Measurements from ENCODE around the gene CDKL5. TPM values are rescaled to one million over a fixed set of nuclear protein-coding genes. Genes with fewer than 3 reads are reported as not detected.
"Not testable (repeated sequence)": the region's sequence is repeated elsewhere in the genome, so short reads cannot be mapped to it uniquely, and the experiment has no call there.

Gene CDKL5
- polyA plus RNA-seq, 3 donors, result 0.97 to 1.4 (median 1.1) TPM

DNA sequence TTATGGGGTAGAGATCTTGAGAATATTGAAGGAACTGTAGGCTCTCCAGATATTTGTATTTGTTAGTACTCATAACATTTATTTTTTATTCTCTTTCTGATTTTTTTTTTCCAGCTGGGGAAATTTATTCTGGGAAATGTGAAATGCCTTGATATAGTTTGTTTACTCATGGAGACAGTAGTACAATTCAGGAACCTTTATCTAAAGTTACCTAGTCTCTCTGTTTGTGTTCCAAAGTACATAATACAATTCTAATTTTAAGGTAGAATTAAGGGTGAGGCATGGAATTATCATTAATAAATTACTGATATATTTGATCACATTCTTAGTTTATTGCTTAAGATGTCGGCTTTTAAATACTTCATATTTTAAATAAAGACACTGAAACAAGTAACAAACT lies 132.5 kb downstream of the CDKL5 start:
- WGBS, 3 donors, result 33 to 94% (median 86%) methylated on average over 1 of the region's 1 CpG
- H3K27ac ChIP-seq (ENCODE audit: low read depth, low read length), result no peak overlapping the region

DNA sequence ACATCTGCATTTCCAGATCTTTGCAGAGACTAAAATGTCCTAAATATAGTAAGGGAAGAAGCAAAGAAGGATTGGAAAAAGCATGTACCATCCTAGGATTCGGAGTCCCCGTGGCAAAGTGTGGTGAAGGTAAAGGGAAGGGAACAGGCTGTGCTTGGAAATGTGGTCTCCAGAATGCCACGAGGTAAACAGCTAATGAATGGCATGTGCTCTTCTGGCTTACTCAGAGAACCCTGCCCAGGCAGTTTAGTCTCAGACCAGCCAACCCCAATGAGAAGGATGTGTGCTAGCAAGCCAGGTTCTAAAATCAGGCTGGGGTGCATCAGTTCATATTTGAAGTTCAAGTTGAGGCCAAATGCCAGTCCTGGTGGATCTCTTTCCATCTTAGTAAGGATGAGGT lies 133.4 kb downstream of the CDKL5 start:
- no peak overlapping the region for H3K27ac ChIP-seq (ENCODE audit: low read depth, low read length)
- WGBS, 3 donors, result 67 to 94% (median 71%) methylated on average over 3 of the region's 3 CpGs

DNA sequence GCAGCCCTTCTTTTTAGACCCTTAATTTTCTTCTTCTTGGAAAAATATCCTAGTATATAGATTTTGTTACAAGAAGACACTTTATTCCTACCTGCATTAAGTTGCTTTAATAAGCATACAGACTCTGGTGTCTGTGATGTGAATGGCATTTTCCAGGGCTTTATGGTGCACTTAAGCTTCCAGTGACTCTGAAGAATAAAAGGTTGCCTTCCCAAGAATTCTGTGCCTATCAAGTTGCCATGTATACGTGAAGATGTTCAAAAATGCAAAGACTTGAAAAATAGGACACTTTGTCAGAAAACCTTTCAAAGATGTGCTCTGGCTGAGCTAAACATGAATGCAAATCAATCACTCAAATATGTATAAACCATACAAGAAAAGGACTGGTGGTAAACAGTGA lies 135.6 kb downstream of the CDKL5 start:
- no peak overlapping the region for H3K27ac ChIP-seq (ENCODE audit: low read depth, low read length)
- WGBS, 3 donors, result 76 to 100% (median 97%) methylated on average over 1 of the region's 1 CpG

DNA sequence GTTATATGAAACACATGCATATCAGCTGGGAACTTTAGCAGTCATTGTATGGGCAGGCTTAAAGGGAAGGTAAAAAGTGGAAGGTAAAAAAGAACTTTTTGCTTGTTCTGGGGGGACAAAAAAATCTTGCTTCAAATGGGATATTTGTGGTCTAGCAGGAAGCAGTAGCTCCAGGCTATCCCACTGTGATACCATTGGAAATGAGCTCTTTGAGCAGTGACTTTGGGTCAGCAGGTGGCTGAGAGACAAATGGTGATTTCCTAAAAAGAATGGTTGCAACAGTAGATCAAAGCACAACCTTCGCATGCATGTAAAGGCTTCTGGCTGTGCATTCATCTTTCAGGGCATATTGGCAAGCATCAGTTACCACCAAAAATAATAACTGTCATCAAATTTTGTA lies 140.3 kb downstream of the CDKL5 start:
- WGBS, 3 donors, result 93 to 100% (median 95%) methylated on average over 1 of the region's 1 CpG
- no peak overlapping the region for H3K27ac ChIP-seq (ENCODE audit: low read depth, low read length)

DNA sequence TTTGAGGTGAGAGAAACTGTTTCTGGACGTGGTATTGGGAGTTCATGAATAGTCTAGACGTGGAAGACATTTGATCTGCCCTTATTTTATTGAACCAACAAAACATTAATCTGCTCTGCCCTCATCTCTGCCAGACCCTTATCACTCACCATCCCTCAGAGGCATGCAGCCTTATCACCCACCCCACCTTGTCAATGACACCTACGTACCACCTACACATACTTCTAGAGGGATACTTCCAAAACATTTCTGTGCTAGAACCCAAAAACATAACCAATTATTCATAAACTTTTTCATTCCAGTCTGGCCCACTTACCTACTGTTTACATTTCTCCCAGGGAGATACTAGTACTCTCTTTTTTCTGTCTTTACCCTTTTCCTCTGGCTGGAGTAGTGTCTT lies 141.3 kb downstream of the CDKL5 start:
- 85 to 95% (median 86%) methylated on average over 3 of the region's 3 CpGs for WGBS, 3 donors
- H3K27ac ChIP-seq (ENCODE audit: low read depth, low read length), result no peak overlapping the region

DNA sequence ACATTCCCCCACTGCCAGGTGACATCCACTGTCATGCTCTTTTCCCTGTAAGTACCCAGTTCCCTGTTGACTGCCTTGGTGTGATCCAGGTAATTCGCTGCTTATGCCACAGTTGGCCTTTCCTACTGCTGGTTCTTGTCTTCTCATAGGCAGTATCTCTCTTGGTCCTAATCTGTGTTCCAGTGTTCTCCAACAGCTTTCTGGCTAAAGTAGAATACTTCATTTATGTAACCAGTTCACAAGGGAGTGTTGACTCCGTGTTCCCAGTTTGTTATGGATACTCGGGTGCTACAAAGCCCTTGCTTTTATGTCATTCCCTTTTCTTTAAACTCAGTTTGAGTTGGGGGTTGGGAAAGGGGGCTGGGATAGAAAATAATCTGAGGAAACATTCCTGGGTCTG lies 148.1 kb downstream of the CDKL5 start:
- no peak overlapping the region for H3K27ac ChIP-seq (ENCODE audit: low read depth, low read length)
- WGBS, 3 donors, result 79 to 100% (median 86%) methylated on average over 3 of the region's 3 CpGs

DNA sequence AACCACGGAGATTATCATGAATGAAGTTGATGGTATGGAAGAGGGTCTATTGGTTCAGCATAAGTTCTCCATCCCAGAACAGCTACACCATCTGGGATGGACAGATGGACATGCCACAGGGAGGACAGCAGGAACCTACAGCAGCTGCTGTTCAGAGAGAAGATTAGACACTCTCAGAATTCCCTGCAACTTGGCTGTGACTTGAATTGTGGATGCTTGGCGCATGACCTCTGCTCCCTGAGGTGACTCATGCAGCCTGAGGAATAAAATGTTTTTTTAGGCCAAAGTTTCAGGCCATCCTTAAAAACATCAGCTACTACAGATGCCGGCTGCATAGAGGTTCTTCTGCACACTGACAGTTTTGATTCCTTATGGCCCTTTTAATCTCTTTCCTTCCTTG lies 149.2 kb downstream of the CDKL5 start:
- 69 to 97% (median 75%) methylated on average over 3 of the region's 3 CpGs for WGBS, 3 donors

DNA sequence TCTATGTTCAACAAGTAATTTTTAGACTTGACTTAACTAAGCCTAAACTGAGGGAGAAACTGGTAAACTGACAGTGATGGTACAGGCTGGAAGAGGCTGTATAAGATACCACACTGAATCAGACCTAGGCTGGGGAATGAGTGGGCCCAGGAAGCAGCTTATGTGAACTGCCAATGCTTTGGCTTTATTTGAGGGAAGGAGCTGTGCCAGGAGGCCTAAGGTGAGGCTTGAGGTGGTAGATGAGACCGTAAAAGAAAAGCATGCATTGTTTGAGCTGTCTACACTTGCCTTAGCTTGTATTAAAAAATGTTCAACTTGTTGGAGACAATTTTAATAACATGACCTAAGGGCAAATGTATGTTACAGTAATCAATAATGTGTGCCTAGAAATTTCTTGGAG lies 150.3 kb downstream of the CDKL5 start:
- no peak overlapping the region for H3K27ac ChIP-seq (ENCODE audit: low read depth, low read length)
- WGBS, 3 donors, result 93 to 100% (median 94%) methylated on average over 1 of the region's 1 CpG

More for the DNA sequence above, 149.2 kb downstream of the CDKL5 start:
- no peak overlapping the region for H3K27ac ChIP-seq (ENCODE audit: low read depth, low read length)

- no peak overlapping the region for H3K27ac ChIP-seq (ENCODE audit: low read depth, low read length)
- 74 to 95% (median 82%) methylated on average over 4 of the region's 4 CpGs for WGBS, 3 donors
Measured at GRCh38 chrX:18577400-18577799, 152.0 kb downstream of the CDKL5 start.

DNA sequence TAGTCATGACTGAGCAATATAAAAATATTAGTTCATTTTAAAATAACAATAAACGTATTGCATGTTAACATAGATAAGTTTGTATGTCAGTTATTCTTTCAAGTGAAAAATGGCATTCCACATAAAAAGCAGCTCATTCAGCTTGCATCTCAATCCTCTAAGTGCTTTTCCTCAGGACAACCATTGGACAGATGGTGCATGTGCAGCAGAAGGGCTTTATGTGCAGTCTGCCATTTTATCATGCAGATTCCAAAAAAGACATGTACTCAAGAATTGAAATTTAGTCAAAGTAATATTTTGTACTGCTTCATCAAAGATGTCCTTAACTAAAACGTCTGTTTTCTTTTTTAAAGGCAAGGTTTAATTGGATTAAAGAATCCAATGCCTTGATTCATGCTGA lies 153.1 kb downstream of the CDKL5 start:
- 63 to 94% (median 86%) methylated on average over 2 of the region's 2 CpGs for WGBS, 3 donors
- no peak overlapping the region for H3K27ac ChIP-seq (ENCODE audit: low read depth, low read length)

GRCh38 chrX:18579495-18579894 lies 154.1 kb downstream of the CDKL5 start:
- WGBS, 3 donors, result 73 to 98% (median 95%) methylated on average over 2 of the region's 2 CpGs
- no peak overlapping the region for H3K27ac ChIP-seq (ENCODE audit: low read depth, low read length)

- H3K27ac ChIP-seq (ENCODE audit: low read depth, low read length), result no peak overlapping the region
- WGBS, 3 donors, result 61 to 90% (median 61%) methylated on average over 6 of the region's 6 CpGs
Measured at GRCh38 chrX:18582910-18583493, 157.6 kb downstream of the CDKL5 start.

DNA sequence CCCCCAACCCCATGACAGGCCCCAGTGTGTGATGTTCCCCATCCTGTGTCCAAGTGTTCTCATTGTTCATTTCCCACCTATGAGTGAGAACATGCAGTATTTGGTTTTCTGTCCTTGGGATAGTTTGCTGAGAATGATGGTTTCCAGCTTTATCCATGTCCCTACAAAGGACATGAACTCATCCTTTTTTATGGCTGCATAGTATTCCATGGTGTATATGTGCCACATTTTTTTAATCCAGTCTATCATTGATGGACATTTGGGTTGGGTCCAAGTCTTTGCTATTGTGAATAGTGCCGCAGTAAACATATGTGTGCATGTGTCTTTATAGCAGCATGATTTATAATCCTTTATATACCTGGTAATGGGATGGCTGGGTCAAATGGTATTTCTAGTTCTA lies 163.9 kb downstream of the CDKL5 start:
- H3K27ac ChIP-seq (ENCODE audit: low read depth, low read length), result not testable (repeated sequence)
- 94 to 98% (median 97%) methylated on average over 1 of the region's 1 CpG for WGBS, 3 donors

DNA sequence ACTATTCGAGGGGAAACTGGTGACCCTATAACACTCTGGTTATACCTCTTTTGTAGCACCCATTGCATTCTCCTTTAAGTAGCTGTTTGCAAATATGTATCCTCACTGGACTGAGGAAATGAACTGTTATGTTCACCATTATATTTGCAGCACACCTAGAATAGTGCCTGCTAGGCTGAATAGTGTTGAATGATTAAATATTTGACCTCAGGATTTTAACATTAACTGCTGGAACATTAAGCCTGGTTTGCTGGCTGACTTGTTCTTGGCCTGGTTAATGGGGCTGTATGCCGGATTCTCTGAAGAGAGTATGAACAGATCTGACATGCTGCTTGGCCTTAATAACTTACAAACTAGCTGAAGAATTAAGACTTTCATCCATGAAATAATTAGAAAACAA lies 166.4 kb downstream of the CDKL5 start:
- no peak overlapping the region for H3K27ac ChIP-seq (ENCODE audit: low read depth, low read length)
- 80 to 94% (median 90%) methylated on average over 2 of the region's 2 CpGs for WGBS, 3 donors

- H3K27ac ChIP-seq (ENCODE audit: low read depth, low read length), result no peak overlapping the region
- 82 to 94% (median 92%) methylated on average over 2 of the region's 2 CpGs for WGBS, 3 donors
Measured at GRCh38 chrX:18594079-18594478, 168.7 kb downstream of the CDKL5 start.

- 35 to 85% (median 68%) methylated on average over 4 of the region's 4 CpGs for WGBS, 3 donors
- H3K27ac ChIP-seq (ENCODE audit: low read depth, low read length), result no peak overlapping the region
Measured at GRCh38 chrX:18596096-18596495, 170.7 kb downstream of the CDKL5 start.

DNA sequence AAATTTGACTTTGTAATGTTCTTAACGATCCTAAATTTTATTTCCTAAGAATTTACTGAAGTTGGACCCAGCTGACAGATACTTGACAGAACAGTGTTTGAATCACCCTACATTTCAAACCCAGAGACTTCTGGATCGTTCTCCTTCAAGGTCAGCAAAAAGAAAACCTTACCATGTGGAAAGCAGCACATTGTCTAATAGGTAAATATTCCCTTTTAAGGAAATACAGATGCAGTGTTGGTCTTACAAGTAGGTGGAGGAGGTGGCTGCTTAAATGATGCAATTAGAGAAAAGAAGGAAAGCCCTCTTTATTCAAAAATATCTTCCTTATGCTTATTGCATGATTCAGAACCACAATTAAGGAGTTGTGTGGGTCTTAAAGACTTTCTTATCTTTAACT lies 173.0 kb downstream of the CDKL5 start:
- 71 to 87% (median 72%) methylated on average over 2 of the region's 2 CpGs for WGBS, 3 donors
- H3K27ac ChIP-seq (ENCODE audit: low read depth, low read length), result no peak overlapping the region

DNA sequence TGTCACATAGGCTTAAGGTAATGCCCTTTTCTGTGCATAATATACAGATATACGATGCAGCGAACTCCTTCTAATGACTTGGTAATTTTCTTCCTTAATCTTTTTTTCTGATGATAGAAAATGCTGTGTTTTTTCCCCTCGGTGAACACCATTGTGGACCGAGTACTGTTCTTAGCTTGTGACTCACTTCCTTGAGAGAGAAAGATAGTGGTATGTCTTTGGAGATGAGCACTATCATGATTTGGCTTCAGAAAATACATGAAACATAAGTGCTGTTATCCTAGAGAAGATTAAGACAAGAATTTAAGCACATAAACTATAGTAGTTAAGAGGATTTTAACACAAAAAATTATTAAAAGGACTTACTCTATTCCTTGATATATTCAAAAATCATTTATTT lies 182.6 kb downstream of the CDKL5 start:
- 80 to 92% (median 84%) methylated on average over 4 of the region's 4 CpGs for WGBS, 3 donors
- no peak overlapping the region for H3K27ac ChIP-seq (ENCODE audit: low read depth, low read length)

DNA sequence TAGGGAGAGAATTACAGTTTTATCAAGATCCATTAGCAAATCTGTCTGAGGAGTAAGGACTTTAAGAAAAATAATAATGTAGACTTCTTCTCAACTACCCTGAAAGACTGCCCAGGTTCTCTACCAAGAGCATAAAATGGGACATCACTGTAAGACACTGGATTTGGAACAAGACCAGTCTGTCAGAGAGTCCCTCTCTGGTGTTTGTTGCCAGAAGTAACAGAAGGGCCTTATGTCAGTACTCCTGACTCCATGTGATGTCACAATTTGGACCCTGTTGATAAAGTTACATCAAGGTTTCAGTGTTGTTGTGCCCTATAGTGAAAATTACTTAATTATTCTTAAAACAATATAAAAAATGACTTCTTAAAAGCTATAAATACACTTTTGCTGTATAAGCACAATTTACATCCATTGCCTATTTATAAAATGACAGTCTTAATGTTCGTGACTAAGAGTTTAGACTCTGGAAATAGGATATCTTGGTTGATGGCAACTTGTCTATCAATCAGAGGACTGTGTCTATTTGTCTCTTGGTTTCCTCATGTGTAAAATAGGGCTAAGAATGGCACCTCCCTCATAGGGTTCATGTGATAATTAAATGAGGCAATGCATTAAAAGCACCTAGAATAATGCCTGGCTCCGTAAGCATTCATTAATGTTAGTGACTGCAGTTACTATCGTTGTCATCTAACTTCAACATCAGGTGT lies 188.7 kb downstream of the CDKL5 start:
- no peak overlapping the region for H3K27ac ChIP-seq (ENCODE audit: low read depth, low read length)
- WGBS, 3 donors, result 88 to 95% (median 89%) methylated on average over 3 of the region's 3 CpGs

- H3K27ac ChIP-seq (ENCODE audit: low read depth, low read length), result no peak overlapping the region
- WGBS, 3 donors, result 68 to 91% (median 79%) methylated on average over 8 of the region's 8 CpGs
Measured at GRCh38 chrX:18616688-18617406, 191.4 kb downstream of the CDKL5 start.

Data from adipose tissue (tissue), 3 donors.